CD4-positive, alpha-beta T cell (primary cell): ENCODE results near the gene TTC39A. TPM values are rescaled to one million over a fixed set of nuclear protein-coding genes. Genes with fewer than 3 reads are reported as not detected.
"Not testable (repeated sequence)": the region's sequence is repeated elsewhere in the genome, so short reads cannot be mapped to it uniquely, and the experiment has no call there.

Experiments used
- ATAC-seq: fragments of 200-7000 bp; cut with Tn5 transposase; one replicate; pipeline ENCODE4 v1.10.0; 2022; ENCODE audit warnings: mild to moderate bottlenecking; ENCODE audit not compliant: poor library complexity
- CTCF ChIA-PET: fragments of 350-600 bp; sonication (Branson Sonifier 250); formaldehyde crosslinking; loops from one replicate; lab custom pipeline; 2021; ENCODE audit warnings: antibody characterized with exemption, inconsistent platforms; lab: Charles Lee
- POLR2A ChIA-PET: fragments of 350-600 bp; sonication (Branson Sonifier 250); formaldehyde crosslinking; loops from one replicate; lab custom pipeline; 2021; ENCODE audit warnings: antibody characterized with exemption, inconsistent platforms; lab: Charles Lee
- DNase-seq, 14 experiments: peaks; one replicate each; pipeline ENCODE4 v3.0.0-alpha.2; 2013 to 2020; ENCODE audit warnings: mixed read lengths in 2 of 14
- H3K27ac ChIP-seq, 2 donors: one replicate each; pipeline versions ENCODE4 v1.5.1 to v1.7.0; 2013; ENCODE audit warnings: low read length in 2 of 2, low read depth in 1 of 2, mild to moderate bottlenecking in 1 of 2
- H3K27me3 ChIP-seq, 2 experiments: 1 replicate in 1 of 2; 2 replicates in 1 of 2; pipeline versions ENCODE4 v1.6.1 to v1.7.0; 2013; ENCODE audit warnings: low read length in 2 of 2, control low read depth in 1 of 2, mild to moderate bottlenecking in 1 of 2, moderate library complexity in 1 of 2; ENCODE audit not compliant: insufficient read depth in 2 of 2, control insufficient read depth in 1 of 2
- H3K36me3 ChIP-seq: one replicate; pipeline ENCODE4 v1.6.1; 2013; ENCODE audit warnings: low read length, control low read depth; ENCODE audit not compliant: insufficient read depth
- H3K4me1 ChIP-seq: one replicate; pipeline ENCODE4 v1.6.1; 2013; ENCODE audit warnings: low read length, control low read depth; ENCODE audit not compliant: insufficient read depth
- H3K4me3 ChIP-seq: one replicate; pipeline ENCODE4 v1.5.1; 2013; ENCODE audit warnings: mild to moderate bottlenecking, low read length, moderate library complexity
- H3K9me3 ChIP-seq, 2 experiments: 1 replicate in 1 of 2; 2 replicates in 1 of 2; pipeline versions ENCODE4 v1.6.1 to v1.7.0; 2013; ENCODE audit warnings: low read length in 2 of 2, mild to moderate bottlenecking in 2 of 2, control low read depth in 1 of 2, moderate library complexity in 1 of 2; ENCODE audit not compliant: control insufficient read depth in 1 of 2, insufficient read depth in 1 of 2
- H3K27ac Mint-ChIP-seq: one replicate; pipeline ENCODE4 v1.8.0; 2020; ENCODE audit warnings: mixed read lengths
- H3K27me3 Mint-ChIP-seq: one replicate; pipeline ENCODE4 v1.8.0; 2021; ENCODE audit warnings: mixed read lengths
- H3K36me3 Mint-ChIP-seq: one replicate; pipeline ENCODE4 v1.8.0; 2021; ENCODE audit warnings: low read depth, mixed read lengths
- H3K4me1 Mint-ChIP-seq: one replicate; pipeline ENCODE4 v1.8.0; 2021; ENCODE audit warnings: low read depth, mixed read lengths
- H3K4me3 Mint-ChIP-seq: one replicate; pipeline ENCODE4 v1.8.0; 2020; ENCODE audit warnings: mild to moderate bottlenecking, mixed read lengths
- H3K9me3 Mint-ChIP-seq: one replicate; pipeline ENCODE4 v1.8.0; 2020; ENCODE audit warnings: mixed read lengths
- intact Hi-C, 2 experiments: fragments of 100-400 bp; cut with DNase I in 1 of 2; cut with micrococcal nuclease in 1 of 2; formaldehyde crosslinking; loops; one replicate each; pipeline versions ENCODE4 v1.15.1 to v1.9.0; 2023 to 2025; cut with DNase I, micrococcal nuclease
- total RNA-seq, 174 experiments: library from RNA in 2 of 174; stranded (reverse) in 2 of 174; gene quantifications; one replicate each; pipeline ENCODE4 v1.2.3 and lab custom pipeline; 2021 to 2026
- TF ChIP-seq, protein P1 (sequence below): fragments of 200-600 bp; IDR thresholded peaks from one replicate; pipeline ENCODE4 v1.8.0; 2022; ENCODE audit warnings: antibody characterized with exemption, mild to moderate bottlenecking

Gene TTC39A
- total RNA-seq, 2 experiments from 2014 or later, result not detected

DNA sequence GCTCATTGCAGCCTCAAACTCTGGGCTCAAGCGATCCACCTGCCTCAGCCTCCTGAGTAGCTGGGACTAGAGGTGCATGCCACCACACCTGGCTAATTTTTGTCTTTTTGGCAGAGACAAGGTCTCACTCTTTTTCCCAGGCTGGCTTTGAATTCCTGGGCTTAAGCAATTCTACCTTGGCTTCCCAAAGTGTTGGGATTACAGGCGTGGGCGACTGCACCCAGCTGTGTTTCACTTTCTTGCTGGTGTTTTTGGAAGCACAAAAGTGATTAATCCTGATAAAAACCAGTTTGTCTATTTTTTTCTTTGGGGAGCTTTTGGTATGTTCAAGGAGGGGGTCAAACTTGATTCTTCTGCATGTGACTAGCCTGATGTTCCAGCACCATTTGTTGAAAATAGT lies 75.0 kb downstream of the TTC39A start:
- Mint-ChIP-seq H3K27ac (no peak overlapping the region), H3K9me3 (no peaks in the 10 kb centered on the region), H3K4me1 (peaks cover 61% of the 10 kb centered on the region), H3K4me3 (no peak overlapping the region), H3K27me3 (no peaks in the 10 kb centered on the region), H3K36me3 (peaks cover 9% of the 10 kb centered on the region)
- Histone ChIP-seq H3K9me3 (no peaks in the 10 kb centered on the region), H3K27ac (no peak overlapping the region), H3K36me3 (no peaks in the 10 kb centered on the region), H3K27me3 (no peaks in the 10 kb centered on the region), H3K4me3 (no peak overlapping the region), H3K4me1 (peaks cover 18% of the 10 kb centered on the region)
- POLR2A ChIA-PET, result interaction anchor here (0.9 kb wide), 1 partner anchor 19 kb away, joined by 3 read pairs; no protein-coding TSS in a partner anchor
- TF ChIP-seq, protein P1, sequence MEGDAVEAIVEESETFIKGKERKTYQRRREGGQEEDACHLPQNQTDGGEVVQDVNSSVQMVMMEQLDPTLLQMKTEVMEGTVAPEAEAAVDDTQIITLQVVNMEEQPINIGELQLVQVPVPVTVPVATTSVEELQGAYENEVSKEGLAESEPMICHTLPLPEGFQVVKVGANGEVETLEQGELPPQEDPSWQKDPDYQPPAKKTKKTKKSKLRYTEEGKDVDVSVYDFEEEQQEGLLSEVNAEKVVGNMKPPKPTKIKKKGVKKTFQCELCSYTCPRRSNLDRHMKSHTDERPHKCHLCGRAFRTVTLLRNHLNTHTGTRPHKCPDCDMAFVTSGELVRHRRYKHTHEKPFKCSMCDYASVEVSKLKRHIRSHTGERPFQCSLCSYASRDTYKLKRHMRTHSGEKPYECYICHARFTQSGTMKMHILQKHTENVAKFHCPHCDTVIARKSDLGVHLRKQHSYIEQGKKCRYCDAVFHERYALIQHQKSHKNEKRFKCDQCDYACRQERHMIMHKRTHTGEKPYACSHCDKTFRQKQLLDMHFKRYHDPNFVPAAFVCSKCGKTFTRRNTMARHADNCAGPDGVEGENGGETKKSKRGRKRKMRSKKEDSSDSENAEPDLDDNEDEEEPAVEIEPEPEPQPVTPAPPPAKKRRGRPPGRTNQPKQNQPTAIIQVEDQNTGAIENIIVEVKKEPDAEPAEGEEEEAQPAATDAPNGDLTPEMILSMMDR, result no peak
- DNase-seq (no peak), ATAC-seq (no peak)
- intact Hi-C loops, result no loop called here
- CTCF ChIA-PET, result interaction anchor here (1.3 kb wide), 1 partner anchor 21 kb away, joined by 3 read pairs; no protein-coding TSS in a partner anchor

DNA sequence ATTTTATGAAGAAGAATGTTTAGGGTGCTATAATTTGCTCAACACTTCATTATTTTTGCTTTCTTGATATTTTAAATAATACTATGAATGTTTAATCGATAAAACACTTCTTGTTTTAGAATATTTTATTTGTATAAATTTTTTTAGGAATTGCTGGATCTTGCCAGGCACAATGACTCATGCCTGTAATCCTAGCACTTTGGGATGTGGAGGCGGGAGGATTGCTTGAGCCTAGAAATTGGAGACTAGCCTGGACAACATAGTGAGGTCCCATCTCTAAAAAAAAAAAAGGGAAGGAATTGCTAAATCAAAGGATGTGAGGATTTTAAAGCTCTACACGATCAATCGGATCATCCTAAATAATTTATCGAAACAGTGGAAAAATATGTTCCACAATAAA lies 76.7 kb downstream of the TTC39A start:
- TF ChIP-seq, protein P1, result no peak
- intact Hi-C loops, result no loop called here
- no peak overlapping the region for H3K27ac Mint-ChIP-seq

DNA sequence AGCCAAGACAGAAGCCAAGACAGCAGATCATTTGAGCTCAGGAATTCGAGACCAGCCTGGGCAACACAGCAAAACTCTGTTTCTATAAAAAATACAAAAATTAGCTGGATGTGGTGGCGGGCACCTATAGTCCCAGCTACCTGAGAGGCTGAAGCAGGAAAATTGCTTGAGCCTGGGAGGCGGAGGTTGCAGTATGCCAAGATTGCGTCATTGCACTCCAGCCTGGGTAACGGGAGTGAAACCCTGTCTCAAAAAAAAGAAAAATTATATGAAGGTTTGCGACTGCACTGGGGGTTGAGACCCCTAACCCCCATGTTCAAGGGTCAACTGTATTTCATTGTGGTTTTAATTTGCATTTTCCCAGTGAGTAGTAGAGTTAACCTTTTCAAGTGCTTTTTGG lies 78.0 kb downstream of the TTC39A start:
- no peaks in the 10 kb centered on the region for H3K27me3 Mint-ChIP-seq
- DNase-seq (no peak), ATAC-seq (no peak)
- intact Hi-C loops, result no loop called here
- TF ChIP-seq, protein P1, result no peak
- H3K27ac ChIP-seq, result no peak overlapping the region
- H3K36me3 Mint-ChIP-seq, result peaks cover 9% of the 10 kb centered on the region
- H3K9me3 ChIP-seq, result no peaks in the 10 kb centered on the region
- peaks cover 57% of the 10 kb centered on the region for H3K4me1 Mint-ChIP-seq
- no peaks in the 10 kb centered on the region for H3K9me3 Mint-ChIP-seq
- H3K27me3 ChIP-seq, result no peaks in the 10 kb centered on the region
- H3K36me3 ChIP-seq, result no peaks in the 10 kb centered on the region
- H3K4me3 ChIP-seq, result no peak overlapping the region
- ChIA-PET CTCF (no interaction called here), POLR2A (no interaction called here)
- no peak overlapping the region for H3K4me3 Mint-ChIP-seq
- no peak overlapping the region for H3K27ac Mint-ChIP-seq
- H3K4me1 ChIP-seq, result peaks cover 20% of the 10 kb centered on the region

More for the DNA sequence above, 76.7 kb downstream of the TTC39A start:
- ATAC-seq, result no peak
- Histone ChIP-seq H3K4me3 (no peak overlapping the region), H3K9me3 (no peaks in the 10 kb centered on the region), H3K27me3 (no peaks in the 10 kb centered on the region), H3K4me1 (peaks cover 18% of the 10 kb centered on the region), H3K36me3 (no peaks in the 10 kb centered on the region), H3K27ac (no peak overlapping the region)
- Mint-ChIP-seq H3K27me3 (no peaks in the 10 kb centered on the region), H3K4me1 (peaks cover 55% of the 10 kb centered on the region), H3K9me3 (no peaks in the 10 kb centered on the region), H3K36me3 (peaks cover 9% of the 10 kb centered on the region), H3K4me3 (no peak overlapping the region)
- no peak for DNase-seq
- ChIA-PET CTCF (no interaction called here), POLR2A (interaction anchor here (0.6 kb wide), 1 partner anchor 644 kb away, joined by 3 read pairs; no protein-coding TSS in a partner anchor)

DNA sequence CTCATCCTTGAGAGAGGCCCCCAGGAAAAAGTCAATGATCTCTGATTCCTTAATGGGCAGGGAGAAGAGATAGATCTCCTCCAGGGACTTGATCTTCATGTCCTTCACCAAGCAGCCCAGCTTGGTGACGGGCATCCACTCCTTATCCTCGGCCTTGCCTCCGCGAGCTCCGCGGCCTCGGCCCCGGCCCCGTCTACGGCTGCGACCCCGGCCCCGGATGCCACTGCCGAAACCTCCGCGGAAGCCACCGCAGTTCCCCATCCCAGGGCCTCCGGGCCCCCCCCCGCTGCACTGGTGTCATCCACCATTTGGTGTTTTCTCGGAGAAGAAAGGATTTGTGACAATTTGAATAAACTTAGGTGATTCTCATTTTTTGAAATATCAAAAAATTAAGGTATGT lies 79.2 kb downstream of the TTC39A start:
- peaks cover 22% of the 10 kb centered on the region for H3K4me1 ChIP-seq
- H3K27me3 Mint-ChIP-seq, DNase-seq, H3K4me3 ChIP-seq, H3K27ac ChIP-seq, H3K9me3 ChIP-seq, CTCF ChIA-PET, H3K36me3 ChIP-seq, ATAC-seq, H3K4me3 Mint-ChIP-seq, H3K27ac Mint-ChIP-seq, H3K27me3 ChIP-seq, intact Hi-C loops, H3K9me3 Mint-ChIP-seq: not testable (repeated sequence)
- peaks cover 17% of the 10 kb centered on the region for H3K36me3 Mint-ChIP-seq
- H3K4me1 Mint-ChIP-seq, result peaks cover 61% of the 10 kb centered on the region
- POLR2A ChIA-PET, result interaction anchor here (0.7 kb wide), 1 partner anchor 1158 kb away, joined by 3 read pairs; no protein-coding TSS in a partner anchor

DNA sequence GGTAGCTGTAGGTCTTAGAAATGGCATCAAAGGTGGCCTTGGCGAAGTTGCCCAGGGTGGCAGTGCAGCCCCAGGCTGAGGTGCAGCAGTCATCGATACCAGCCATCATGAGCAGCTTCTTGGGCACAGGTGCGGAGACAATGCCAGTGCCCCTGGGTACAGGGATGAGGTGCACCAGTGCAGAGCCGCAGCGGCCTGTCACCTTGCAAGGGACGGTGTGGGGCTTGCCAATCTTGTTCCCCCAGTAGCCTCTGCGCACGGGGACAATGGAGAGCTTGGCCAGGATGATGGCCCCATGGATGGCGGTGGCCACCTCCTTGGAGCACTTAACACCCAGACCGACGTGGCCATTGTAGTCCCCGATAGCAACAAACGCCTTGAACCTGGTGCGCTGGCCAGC lies 79.6 kb downstream of the TTC39A start:
- H3K9me3 ChIP-seq, POLR2A ChIA-PET, H3K27ac ChIP-seq, ATAC-seq, H3K27me3 Mint-ChIP-seq, H3K4me3 Mint-ChIP-seq, DNase-seq, H3K4me3 ChIP-seq, H3K27me3 ChIP-seq, H3K36me3 ChIP-seq, H3K9me3 Mint-ChIP-seq, CTCF ChIA-PET, intact Hi-C loops, H3K27ac Mint-ChIP-seq: not testable (repeated sequence)
- peaks cover 61% of the 10 kb centered on the region for H3K4me1 Mint-ChIP-seq
- H3K4me1 ChIP-seq, result peaks cover 26% of the 10 kb centered on the region
- peaks cover 14% of the 10 kb centered on the region for H3K36me3 Mint-ChIP-seq
